ENCODE data around the gene RREB1. TPM values are rescaled to one million over a fixed set of nuclear protein-coding genes. Genes with fewer than 3 reads are reported as not detected.

RREB1 gene
- total and polyA plus RNA-seq, 2 experiments from 2014 or later, result 6.4 to 12.4 TPM

DNA sequence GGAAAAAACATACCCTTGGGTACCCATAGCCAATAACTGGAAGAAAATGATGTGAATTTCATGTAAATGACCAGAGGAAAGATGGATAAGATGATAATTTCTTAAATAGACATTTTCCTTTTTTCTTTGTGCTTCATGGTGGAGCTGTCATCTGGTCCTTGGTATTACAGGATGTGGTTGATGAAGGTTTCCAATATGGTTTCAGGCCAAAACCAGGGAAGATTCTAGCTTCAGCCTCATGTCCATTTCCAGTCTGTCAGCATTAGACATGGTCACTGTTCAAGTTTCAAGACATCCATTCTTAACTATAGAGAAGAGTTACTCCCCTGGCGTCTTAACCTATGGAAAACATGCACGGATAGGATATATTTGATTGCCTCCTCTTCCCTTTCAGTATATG, 141.6 kb downstream of the RREB1 start:
- Histone ChIP-seq H3K27ac (no peak overlapping the region), H3K4me2 (ENCODE audit: unreplicated experiment) (no peak overlapping the region), H3K9me3 (ENCODE audit: low read depth) (no peaks in the 10 kb centered on the region), H2AFZ (no peak overlapping the region), H3K4me1 (ENCODE audit: insufficient read depth) (no peaks in the 10 kb centered on the region; the same call in 1 of the 2 replicates), H3K79me2 (ENCODE audit: insufficient read depth) (peaks cover 10% of the 10 kb centered on the region), H3K4me3 (no peak overlapping the region), H3F3A (ENCODE audit: insufficient read depth) (peaks cover 13% of the 10 kb centered on the region), H3K9me2 (ENCODE audit: insufficient read depth) (no peaks in the 10 kb centered on the region), H3K27me3 (replicated peaks; ENCODE audit: insufficient read depth) (no peaks in the 10 kb centered on the region), H3K9ac (no peak overlapping the region), H4K20me1 (ENCODE audit: insufficient read depth) (no peaks in the 10 kb centered on the region), H3K36me3 (ENCODE audit: low read depth) (peaks cover 22% of the 10 kb centered on the region; the same call in 1 of the 2 replicates)
- TF ChIP-seq EZH2 (IDR thresholded peaks at IDR 0.05; ENCODE audit: insufficient read depth, poor library complexity, severe bottlenecking) (no peak), EZH2phosphoT487 (IDR thresholded peaks at IDR 0.05; ENCODE audit: insufficient read depth, low read depth) (no peak)
- in situ Hi-C loops (cut with MboI), result loop anchor here (10.0 kb wide), 2 partner anchors 145 to 525 kb away; partner anchors contain the start of gene RREB1
- 95 to 98% methylated on average over 2 of the region's 2 CpGs for WGBS, 2 experiments (ENCODE audit: low coverage in 1 of 2, low lambda C conversion rate in 2 of 2, missing lambda C conversion rate in 2 of 2)
- DNase-seq, result no peak

- Histone ChIP-seq H3K27ac (no peak overlapping the region; the same call in 1 of the 2 replicates), H3K9me2 (ENCODE audit: insufficient read depth) (no peaks in the 10 kb centered on the region), H3K4me3 (no peak overlapping the region), H3K4me1 (ENCODE audit: insufficient read depth) (no peaks in the 10 kb centered on the region; the same call in 1 of the 2 replicates), H3K4me2 (ENCODE audit: unreplicated experiment) (no peak overlapping the region), H3K27me3 (replicated peaks; ENCODE audit: insufficient read depth) (no peaks in the 10 kb centered on the region), H3K79me2 (ENCODE audit: insufficient read depth) (0 out of 2 replicates have a peak, but pooled peaks cover 3% of the 10 kb centered on the region), H3K36me3 (ENCODE audit: low read depth) (peaks cover 17% of the 10 kb centered on the region; the same call in 1 of the 2 replicates), H4K20me1 (ENCODE audit: insufficient read depth) (no peaks in the 10 kb centered on the region), H2AFZ (no peak overlapping the region), H3K9ac (no peak overlapping the region), H3K9me3 (ENCODE audit: low read depth) (no peaks in the 10 kb centered on the region), H3F3A (ENCODE audit: insufficient read depth) (peaks cover 13% of the 10 kb centered on the region)
- WGBS, 2 experiments (ENCODE audit: low coverage in 1 of 2, low lambda C conversion rate in 2 of 2, missing lambda C conversion rate in 2 of 2), result 78 to 81% methylated on average over 7 of the region's 7 CpGs
- in situ Hi-C loops (cut with MboI), result loop anchor here (10.0 kb wide), 2 partner anchors 145 to 525 kb away; partner anchors contain the start of gene RREB1
- peak; percentile 49 for DNase-seq
- TF ChIP-seq EZH2phosphoT487 (IDR thresholded peaks at IDR 0.05; ENCODE audit: insufficient read depth, low read depth), result no peak
- no peak for TF ChIP-seq EZH2 (IDR thresholded peaks at IDR 0.05; ENCODE audit: insufficient read depth, poor library complexity, severe bottlenecking)
Measured at GRCh38 chr6:7249946-7250643, 142.3 kb downstream of the RREB1 start.

DNA sequence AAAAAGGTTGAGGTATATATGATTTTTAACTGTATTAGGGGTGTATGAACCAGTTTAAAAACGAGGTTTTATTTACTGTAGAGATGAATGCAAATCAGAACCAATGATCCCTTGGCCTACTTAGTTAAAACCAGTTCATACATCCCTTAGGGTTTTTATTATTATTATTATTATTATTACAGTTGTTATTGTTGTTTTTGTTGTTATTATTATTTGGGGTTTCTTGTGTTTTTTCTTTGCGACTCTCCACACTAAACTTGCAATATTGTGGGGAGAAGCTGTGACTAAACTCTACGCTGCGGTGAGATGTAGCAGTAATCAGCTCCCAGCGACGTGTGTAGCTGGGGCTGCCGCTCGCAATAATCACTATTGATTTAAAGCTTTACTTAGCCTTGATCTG, 143.1 kb downstream of the RREB1 start:
- H3K36me3 ChIP-seq (ENCODE audit: low read depth), result peaks cover 17% of the 10 kb centered on the region; the same call in 1 of the 2 replicates
- DNase-seq, result no peak
- H3K9me2 ChIP-seq (ENCODE audit: insufficient read depth), result no peaks in the 10 kb centered on the region
- H3K4me1 ChIP-seq (ENCODE audit: insufficient read depth), result no peaks in the 10 kb centered on the region; the same call in 1 of the 2 replicates
- H4K20me1 ChIP-seq (ENCODE audit: insufficient read depth), result no peaks in the 10 kb centered on the region
- H3K4me3 ChIP-seq, result no peak overlapping the region
- no peaks in the 10 kb centered on the region for H3K27me3 ChIP-seq (replicated peaks; ENCODE audit: insufficient read depth)
- in situ Hi-C loops (cut with MboI), result no loop called here
- H3F3A ChIP-seq (ENCODE audit: insufficient read depth), result peaks cover 13% of the 10 kb centered on the region
- no peaks in the 10 kb centered on the region for H3K79me2 ChIP-seq (ENCODE audit: insufficient read depth)
- WGBS, 2 experiments (ENCODE audit: low coverage in 1 of 2, low lambda C conversion rate in 2 of 2, missing lambda C conversion rate in 2 of 2), result 98 to 99% methylated on average over 8 of the region's 8 CpGs
- TF ChIP-seq EZH2 (IDR thresholded peaks at IDR 0.05; ENCODE audit: insufficient read depth, poor library complexity, severe bottlenecking) (no peak), EZH2phosphoT487 (IDR thresholded peaks at IDR 0.05; ENCODE audit: insufficient read depth, low read depth) (no peak)
- H3K9me3 ChIP-seq (ENCODE audit: low read depth), result no peaks in the 10 kb centered on the region
- H3K4me2 ChIP-seq (ENCODE audit: unreplicated experiment), result no peak overlapping the region
- no peak overlapping the region for H3K27ac ChIP-seq
- H3K9ac ChIP-seq, result no peak overlapping the region
- no peak overlapping the region for H2AFZ ChIP-seq

- Histone ChIP-seq H3K36me3 (ENCODE audit: low read depth) (peaks cover 17% of the 10 kb centered on the region; the same call in 1 of the 2 replicates), H3K9ac (no peak overlapping the region), H3K9me3 (ENCODE audit: low read depth) (no peaks in the 10 kb centered on the region), H3K27ac (no peak overlapping the region), H3F3A (ENCODE audit: insufficient read depth) (peaks cover 13% of the 10 kb centered on the region), H2AFZ (no peak overlapping the region), H3K4me3 (no peak overlapping the region), H3K4me2 (ENCODE audit: unreplicated experiment) (no peak overlapping the region), H3K4me1 (ENCODE audit: insufficient read depth) (no peaks in the 10 kb centered on the region; the same call in 1 of the 2 replicates), H3K79me2 (ENCODE audit: insufficient read depth) (no peaks in the 10 kb centered on the region), H4K20me1 (ENCODE audit: insufficient read depth) (no peaks in the 10 kb centered on the region), H3K9me2 (ENCODE audit: insufficient read depth) (no peaks in the 10 kb centered on the region), H3K27me3 (replicated peaks; ENCODE audit: insufficient read depth) (no peaks in the 10 kb centered on the region)
- DNase-seq, result no peak
- in situ Hi-C loops (cut with MboI), result no loop called here
- 98 to 99% methylated on average over 6 of the region's 6 CpGs for WGBS, 2 experiments (ENCODE audit: low coverage in 1 of 2, low lambda C conversion rate in 2 of 2, missing lambda C conversion rate in 2 of 2)
- TF ChIP-seq EZH2phosphoT487 (IDR thresholded peaks at IDR 0.05; ENCODE audit: insufficient read depth, low read depth) (no peak), EZH2 (IDR thresholded peaks at IDR 0.05; ENCODE audit: insufficient read depth, poor library complexity, severe bottlenecking) (no peak)
Measured at GRCh38 chr6:7251646-7252260, 144.0 kb downstream of the RREB1 start.
